ENCODE measurements around the gene OBP2B.
"Not testable (repeated sequence)": the region's sequence is repeated elsewhere in the genome, so short reads cannot be mapped to it uniquely, and the experiment has no call there.

OBP2B gene

DNA sequence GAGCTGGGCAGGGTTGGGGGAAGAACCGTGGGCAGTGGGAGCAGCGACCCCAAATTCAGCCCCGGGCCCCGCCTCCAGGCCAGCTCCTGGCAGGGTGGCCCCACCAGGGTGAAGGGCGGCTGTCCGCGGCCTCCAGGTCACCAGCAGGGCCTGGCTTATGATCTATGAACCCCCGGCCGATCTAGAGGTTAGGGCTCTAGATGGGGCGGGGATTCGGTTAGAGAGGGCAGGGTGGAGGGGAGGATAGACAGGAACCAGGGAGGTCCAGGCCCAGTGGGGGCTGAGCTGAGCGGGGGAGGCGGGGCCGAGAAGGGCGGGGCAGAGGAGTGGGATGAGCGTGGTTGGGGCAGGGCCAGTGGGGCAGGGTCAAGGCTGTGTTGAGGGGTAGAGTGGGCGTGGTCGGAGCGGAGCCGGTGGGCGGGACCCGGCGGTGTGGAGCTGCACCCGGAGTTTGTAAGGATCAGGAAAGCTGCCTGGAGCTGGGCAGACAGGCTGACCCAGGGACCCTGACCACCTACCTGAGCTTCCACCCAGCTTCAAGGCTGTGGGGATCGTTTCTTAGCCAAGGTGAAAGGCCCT is 29.3 kb upstream of the OBP2B start:
- peak; percentile 77 for DNase-seq

DNA sequence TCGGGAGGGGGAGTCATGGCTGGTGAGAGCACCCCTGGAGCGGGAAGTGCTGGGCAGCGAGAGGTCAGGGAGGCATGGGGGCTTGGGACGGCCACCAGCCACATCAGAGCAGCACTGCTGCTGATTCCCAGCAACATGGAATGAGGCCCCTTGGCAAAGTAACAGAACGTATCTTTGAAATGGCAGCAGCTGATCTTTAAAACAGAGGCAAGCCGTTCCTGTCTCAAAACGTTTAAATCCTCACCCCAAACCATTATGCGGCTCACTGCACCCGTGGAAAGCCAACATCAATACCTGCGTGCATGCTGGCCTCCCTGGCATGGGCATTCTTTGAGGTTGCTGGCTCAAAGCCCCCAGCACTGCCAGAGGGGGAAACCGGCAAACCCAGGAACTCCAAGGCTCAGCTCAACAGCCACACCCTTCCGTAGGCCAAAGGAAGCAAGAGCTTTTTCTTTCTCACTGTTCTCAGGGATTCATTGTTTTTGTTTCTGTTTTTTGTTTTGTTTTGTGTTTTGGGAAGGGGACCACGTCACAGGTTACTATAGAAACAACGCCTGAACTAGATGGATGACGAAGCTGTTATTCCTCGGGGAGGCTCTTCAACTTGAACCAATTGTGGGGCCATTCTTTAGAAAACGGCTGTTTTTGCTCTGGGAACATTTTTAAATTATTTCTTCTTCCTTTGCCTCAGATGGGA is 28.1 kb upstream of the OBP2B start:
- DNase-seq = no peak

DNA sequence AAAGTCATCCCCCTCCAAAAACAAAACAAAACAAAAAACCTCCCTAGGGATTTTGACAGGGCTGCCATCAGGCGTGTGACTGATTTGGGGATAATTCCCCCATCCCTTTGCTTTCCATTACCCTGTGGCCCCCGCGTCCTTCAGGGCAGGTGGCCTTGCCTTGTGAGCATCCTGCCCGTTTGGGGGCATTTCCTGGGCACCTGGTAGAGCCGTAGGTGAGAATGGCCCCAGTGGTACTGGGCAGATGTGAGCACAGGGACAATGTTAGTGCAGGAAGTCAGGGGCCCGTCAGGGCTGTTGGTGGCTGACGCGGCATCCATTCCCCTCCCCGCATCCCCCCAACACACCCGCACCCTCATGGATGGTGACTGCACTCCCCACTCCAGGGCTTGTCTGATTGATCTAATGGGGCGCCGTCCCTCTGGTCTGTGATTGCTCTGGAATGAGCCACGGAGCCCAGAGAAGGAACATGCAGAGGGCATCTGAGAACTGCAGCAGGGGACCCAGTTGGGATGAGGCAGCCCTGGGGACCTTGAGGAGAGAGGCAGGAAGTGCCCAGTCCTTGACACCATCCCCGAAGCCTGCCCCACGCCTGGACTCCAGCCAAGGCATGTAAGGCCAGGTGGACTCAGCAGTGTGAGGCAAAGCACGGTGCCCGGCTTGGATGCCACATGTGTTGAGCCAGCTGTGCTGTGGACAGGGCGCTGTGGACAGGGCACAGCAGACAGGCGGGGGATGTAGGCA is 27.4 kb upstream of the OBP2B start:
- DNase-seq = not testable (repeated sequence)

DNA sequence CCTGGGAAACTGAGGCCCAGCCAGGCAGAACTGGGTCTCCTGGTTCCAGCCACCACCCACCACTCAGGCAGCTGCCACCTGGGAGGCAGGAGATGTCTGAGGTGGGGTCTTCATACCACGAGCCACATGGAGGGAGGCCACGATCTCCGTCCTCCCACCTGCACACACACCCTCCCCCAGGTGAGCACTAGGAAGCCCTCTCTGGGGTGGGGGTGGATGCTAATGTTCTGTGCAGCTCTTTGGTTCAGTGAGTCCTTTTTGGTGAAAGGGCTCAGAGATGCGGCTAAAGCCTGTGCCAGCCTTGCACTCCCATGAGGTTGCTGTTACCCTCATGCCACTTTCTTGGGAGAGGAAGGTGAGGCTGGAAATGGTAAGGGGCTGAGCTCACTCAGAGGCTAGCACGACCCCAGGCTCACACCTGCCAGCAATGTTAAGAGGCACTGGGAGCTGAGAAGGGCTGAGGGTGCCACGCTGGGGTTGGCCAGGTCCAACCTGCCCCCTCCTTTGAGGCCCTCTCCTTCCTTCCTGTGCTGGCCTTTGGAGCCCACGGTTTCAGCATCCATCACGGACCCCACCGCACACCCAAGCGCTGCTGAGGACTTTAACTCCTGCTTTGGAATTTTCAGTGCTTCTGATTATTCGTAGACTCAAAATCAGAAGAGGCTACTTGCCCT is 26.6 kb upstream of the OBP2B start:
- DNase-seq = no peak

DNA sequence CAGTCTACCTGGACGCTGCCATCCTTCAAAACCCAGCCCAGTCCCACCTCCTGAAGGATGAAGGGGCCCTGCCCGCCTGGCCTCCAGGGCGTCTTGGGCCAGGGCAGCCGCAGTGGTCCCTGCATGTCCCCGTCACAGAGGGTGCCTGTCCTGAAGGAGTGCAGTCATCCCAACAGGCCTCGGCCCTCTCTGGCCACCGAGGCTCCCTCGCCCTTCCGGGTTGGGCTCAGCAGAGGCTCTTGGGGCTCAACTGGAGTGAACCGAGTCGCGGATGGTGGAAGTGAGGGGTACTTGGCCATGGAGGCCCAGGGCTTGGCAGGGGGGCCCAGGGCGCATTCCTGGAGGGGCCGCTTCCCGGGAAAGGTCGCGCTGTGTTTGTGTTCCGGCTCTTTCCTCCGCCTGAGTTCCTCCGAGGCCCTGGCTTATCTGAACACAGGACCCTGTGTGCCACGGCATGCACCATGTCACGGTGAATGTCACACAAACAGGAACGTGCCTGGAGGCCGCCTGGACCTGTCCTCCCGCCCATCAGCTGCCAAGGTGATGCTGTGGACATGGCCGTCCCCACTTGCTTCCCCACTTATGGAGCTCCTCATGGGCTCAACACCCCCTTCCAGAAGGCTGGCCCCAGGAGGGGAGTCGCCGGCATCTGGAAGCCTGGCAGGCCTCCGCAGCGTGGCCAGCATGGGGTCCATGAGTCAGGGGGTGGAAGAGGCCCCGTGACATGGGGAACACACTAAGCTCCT is 25.7 kb upstream of the OBP2B start:
- DNase-seq = no peak

DNA sequence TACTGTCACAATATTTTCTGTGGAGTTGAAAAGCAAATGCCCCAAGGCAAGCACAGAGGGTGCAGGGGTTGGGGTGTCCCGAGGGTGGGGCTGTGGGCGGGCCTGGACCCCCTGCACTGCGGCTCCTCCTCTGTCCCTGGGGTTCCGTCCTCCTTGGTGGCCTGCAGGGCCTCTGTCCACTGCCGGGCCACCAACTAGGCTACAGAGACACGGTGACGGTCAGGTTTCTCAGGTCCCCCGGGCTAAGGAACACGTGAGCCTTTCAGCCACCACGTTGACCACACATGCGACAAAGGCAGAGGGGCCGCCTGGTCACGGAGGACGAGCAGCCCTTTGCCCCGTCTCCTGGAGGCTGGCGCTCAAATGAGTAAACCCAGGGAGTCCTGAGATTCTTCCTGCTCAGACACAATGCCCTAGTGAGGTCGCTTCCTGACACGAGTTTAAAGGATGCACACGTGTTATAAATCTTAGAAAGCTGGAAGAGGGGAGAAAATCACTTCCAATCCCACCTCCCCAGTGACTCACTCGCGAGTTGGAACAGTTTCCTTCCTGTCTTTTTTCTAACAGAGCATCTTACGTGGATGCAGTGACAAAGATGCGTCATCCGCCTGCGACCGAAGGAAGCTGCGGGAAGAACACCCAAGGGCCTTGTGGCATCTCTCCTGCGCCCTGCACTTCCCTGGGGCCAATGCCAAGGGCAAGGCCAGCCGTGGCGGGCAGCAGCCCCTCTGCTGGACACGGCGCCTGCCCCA is 24.8 kb upstream of the OBP2B start:
- DNase-seq = no peak

DNA sequence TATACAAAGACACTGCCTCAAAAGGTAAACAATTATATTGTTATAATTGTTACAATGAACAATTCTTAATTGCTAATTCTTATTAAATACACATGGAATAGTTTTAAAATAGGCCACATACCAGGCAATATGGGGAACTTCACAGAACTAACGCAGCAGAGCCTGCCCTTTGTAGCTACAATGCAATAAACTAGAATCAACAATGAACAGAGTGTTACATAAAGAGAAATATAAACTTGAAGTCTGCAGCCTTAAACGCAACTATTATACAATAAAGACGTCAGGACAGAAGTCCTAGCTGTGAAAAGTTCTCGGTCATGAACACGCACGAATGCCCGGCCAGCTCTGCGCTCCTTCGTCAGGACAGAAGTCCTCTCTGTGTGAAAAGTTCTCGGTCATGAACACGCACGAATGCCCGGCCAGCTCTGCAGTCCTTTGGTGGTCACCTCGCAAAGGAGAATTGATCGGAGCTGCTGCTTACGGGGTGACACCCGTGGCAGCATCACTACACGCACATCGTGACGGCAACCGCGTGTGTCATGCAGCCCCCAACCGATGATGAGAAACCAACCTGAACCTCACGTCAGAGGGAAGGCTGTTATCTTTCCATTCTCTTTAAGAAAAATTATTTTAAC is 23.0 kb upstream of the OBP2B start:
- DNase-seq = not testable (repeated sequence)

DNA sequence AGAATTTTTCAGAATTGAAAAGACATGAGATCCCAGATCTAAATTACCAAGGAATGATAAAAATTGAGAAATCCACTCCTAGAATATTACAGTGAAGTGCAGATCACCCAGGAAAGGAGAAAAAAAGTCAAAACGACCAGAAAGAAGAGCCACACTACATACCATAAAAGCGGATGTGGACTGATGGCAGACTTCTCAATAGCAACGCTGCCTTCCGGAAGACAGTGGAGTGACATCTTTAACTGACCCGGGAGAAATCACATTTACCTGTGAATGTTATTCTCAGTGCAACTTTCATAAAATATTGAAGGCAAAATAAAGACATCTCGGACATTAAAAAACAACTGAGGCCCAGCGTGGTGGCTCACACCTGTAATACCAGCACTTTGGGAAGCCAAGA is 21.5 kb upstream of the OBP2B start:
- not testable (repeated sequence) for DNase-seq

DNA sequence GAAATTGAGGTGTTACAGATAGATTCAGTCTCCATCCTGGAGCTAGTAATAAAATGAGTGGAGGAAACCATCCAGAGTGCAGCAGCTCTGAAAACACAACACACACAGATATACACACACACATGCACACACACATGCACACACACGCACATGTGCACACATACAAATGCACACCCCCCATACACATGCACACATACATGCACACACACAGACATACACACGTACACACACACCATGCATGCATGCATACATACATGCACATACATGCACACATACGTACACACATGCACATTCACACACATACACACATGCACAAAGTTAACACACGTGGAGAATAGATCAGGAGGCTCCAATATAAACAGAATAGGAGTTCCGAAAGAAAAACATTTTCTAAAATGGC is 21.0 kb upstream of the OBP2B start:
- DNase-seq = no peak

DNA sequence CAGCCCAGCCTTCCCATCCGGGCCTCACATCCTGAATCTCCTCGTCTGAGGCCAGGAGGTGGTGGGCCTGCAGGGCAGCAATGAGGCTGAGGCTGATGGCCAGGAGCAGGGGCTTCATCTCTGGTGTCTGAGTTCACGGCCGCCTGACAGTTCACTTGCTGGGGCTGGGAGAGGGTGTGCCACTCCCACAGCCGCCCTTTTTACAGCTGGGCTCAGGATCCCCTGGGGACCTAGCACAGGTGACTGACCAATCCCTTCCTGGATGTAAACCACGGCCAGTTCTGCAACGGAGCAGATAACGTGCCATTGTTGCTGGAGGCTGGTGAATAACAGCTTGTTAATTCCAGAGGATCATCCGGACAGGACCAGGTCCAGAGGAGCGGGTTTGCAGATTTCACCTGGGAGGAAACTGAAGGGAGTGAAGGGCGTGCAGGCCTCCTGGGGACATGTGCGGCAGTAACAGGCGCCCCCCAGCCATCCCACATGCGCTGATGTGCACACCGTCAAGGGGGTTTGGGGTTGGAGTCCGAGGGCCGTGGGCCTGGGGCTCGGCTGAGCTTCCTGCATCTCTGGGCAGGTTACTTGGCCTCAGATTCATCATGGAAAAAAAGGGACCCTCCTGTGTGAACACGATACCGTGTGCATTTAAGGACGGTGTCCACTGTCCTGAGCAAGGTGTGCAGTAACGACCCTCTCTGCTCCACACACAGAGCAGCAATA is 19.6 kb upstream of the OBP2B start:
- not testable (repeated sequence) for DNase-seq

DNA sequence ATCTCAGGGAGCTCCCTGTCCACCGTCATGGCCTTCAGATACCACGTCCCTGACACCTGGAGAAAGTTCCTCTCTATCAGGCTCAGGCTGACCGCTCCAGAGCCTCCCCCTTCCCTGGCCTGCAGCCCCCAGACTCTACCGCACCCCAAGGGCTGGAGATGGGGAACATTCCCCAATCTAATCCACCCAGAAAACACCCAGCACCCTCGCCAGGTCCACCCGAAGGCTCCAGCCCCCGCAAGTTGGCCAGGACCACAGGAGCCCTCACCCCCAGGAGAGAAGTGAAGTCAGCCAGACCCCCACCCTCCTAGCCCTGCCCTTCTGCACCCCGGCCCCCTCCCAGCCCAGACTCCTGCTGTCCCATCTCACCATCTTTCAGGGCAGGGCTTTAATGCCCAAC is 18.9 kb upstream of the OBP2B start:
- DNase-seq = not testable (repeated sequence)

DNA sequence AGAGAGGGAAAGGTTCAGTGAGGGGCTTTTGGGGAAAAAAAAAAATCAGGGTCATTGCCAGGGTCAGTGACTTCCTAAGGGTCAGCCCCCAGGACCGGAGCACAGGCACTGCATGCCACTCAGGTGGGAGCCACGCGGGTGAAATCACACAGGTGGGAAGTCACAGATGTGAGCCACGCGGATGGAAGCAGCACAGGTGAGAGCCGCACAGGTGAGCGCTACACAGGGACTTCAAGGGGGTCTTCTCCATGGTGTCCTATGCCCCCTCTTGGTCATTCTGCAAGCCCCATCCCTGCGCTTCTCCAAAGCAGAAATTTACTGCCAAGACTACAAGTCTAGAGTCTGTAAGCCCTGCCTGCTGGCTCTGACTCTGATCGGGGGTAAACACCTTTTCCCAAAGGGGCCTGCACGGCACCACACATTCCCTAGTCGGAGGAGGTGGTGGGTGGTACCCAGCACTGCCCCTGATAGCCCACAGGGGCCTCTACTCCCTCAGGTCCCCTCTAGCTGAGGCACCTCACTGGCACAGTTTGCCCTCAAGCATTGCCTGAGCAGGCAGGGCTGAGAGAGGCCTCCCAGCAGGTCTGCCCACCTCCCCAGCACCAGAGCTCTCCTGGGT is 18.3 kb upstream of the OBP2B start:
- DNase-seq = no peak

DNA sequence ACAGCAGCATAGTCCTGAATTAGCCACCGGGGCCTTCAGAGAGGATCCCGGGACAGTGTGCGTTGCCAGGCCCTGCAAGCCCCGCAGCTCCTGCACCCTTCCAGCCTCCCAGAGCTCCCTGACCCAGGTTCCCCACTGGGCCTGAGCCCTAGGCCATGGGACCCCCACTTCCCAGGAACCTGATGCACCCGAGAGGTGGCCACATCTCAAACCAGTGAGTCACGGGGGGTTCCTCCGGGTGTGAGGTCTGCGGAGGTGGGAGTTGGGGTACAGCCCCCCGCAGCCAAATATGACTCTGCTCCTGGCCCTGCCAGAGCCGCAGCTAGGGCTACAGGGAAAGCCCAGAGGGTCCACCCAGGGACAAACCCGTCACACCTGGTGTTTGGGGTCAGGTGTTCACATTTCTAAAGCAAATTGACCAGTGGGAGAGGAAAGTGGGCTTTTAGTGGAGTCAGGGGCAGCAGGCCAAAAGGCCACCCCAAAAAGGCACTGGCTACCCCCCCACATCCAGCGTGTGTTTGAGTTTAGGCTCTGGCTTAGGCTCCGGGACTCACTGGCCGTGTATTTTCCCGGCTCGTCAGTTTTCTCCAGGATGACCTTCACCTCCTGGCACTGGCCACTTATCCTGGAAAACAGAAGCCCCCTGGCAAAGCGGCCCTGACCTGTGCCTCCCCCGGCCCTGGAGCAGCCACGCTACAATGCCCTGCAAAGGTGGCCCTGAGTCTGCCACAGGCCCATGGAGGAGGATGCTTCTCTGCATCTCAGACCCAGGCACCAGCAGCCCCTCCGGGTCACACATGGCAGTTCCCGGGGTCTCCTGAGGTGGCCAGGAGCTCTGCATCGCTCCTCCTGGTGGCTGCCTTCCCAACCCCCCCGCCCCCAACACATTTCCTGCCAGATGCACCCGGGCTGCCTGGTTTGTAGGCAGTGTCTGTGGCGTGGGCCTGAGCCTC is 17.4 kb upstream of the OBP2B start:
- DNase-seq = no peak

DNA sequence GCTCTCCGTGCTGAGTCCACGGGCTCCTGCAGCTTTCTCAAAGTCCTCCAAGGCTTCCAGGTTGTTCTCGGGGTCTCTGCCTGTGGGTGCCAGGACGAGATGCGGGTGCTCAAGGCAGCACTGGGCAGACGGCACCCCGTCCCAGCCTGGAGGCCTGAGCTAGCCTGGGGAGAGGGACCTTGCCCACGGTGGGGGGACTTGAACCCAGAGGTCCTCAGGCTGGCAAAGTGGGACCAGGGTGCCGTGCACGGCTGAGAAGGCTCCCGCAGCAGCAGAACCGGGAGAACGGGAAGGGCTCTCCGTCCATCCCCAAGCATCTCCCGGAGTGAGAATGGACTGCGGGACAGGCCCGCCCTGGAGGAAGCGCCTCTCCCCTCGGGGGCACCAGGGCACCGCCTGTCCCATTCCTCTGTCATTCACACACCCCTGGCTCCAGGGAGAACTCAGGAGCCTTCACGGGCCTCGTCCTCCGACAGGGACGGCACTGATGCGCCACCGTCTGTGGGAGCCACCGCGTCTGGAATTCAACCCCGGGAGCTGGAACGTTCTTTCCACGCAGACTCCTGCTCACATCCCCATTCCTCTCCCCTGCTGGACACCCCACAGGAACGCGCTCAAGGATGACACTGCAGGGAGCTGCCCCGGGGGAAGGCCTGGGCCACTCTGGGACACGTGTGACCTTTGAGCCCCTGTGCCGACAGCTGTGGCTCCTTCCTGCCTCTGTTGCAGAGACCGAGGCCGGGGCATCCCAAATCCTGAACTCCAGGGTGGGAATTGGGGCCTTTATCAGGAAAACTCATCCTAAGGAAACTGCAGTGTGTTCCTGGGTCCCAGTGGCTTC is 16.3 kb upstream of the OBP2B start:
- no peak for DNase-seq

DNA sequence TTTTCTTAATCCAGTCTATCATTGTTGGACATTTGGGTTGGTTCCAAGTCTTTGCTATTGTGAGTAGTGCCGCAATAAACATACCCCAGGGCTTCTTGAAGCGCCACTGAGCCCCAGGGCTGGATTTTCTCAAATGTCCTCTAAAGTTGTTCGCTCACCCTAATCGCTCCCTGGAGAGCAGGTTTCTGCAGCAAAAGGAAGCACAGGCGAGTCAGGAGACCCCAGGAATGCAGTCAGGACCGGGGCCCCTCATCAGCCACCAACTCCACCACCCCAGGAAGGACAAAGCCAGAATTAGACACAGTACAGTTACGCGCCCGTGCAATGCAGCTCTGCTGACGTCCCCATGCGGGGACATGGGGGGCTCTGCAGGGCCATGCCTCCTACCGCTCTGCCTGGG is 15.7 kb upstream of the OBP2B start:
- no peak for DNase-seq

DNA sequence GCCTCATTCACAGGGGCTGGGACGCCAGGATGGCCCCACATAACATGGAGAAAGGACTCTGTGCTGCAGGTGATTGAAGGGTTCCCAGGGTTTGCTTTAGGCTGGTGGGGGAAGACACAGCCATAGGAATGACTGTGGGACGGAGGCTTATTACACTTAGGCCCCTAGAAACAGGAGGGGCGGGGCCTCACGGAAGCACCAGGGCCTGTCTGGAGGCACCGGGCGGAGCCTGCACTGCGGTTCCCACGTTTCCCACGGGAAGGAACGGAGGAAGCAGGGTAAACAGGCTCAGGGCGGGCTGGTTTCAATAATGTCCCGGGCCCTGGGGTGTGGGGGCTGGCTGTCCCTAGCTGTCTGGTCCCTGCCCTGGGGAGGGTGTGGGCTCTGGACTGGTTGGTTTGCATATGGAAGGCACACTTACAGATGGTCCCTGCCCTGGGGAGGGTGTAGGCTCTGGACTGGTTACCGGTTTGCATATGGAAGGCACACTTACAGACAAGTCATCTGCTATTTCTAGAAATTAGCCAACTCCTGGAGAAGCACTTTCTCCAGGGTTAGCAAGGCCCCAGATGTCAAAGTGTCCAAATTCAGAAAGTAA is 14.2 kb upstream of the OBP2B start:
- not testable (repeated sequence) for DNase-seq

DNA sequence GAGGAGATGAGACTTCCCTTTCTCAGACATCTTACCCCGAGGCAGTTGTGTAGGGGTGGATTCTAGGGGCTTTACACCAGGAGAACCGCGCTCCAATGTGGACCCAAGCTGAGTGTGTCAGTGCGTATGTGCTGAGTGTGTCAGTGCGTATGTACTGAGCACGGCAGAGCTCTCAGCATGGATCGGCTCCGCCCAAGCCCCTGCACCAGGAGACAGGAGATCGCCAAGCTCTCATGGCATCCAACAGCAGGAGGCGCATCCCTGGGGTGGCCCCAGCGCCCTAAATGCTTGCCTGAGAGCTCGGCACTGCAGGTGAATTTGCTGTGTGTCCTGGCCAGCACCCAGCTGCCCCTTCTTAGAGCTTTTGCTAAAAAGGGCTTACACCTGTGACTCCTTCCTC is 12.9 kb upstream of the OBP2B start:
- not testable (repeated sequence) for DNase-seq

Measured in CD4-positive, alpha-beta T cell treated with Interferon gamma for 1 hour (primary cell).